ENCODE data around the gene FXYD3.

DNA sequence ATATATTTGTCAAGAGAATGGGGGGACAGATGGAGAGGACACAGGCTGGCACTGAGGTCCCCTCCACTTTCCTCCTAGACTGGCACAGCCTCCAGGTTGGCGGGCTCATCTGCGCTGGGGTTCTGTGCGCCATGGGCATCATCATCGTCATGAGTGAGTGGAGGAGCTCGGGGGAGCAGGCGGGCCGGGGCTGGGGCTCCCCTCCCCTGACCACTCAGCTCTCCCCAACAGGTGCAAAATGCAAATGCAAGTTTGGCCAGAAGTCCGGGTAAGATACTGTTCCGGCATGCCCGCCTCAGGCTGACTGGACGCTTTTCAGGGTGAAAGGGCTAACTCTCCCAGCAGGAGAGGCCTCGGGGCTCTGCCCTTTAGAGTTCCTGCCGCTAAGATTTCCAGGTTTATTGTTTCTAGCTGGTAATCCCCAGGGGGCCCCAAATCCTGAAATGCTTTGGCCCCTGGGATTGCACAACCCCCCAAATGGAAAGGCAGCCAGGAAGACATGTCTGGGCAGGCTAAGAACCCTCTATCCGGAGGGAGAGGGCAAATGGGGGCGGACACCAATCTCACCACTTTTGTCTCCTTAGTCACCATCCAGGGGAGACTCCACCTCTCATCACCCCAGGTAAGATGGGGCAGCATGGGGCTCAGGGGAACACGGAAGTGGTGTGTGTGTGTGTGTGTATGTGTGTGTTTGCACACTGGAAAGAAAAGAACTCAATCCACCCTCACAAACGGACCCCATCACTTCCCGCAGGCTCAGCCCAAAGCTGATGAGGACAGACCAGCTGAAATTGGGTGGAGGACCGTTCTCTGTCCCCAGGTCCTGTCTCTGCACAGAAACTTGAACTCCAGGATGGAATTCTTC lies 7.3 kb downstream of the FXYD3 start:
- TF ChIP-seq SIN3A (IDR thresholded peaks at IDR 0.05; ENCODE audit: borderline replicate concordance, insufficient read depth, low read length) (no peak), POLR2AphosphoS5 (IDR thresholded peaks at IDR 0.05; ENCODE audit: low read depth, low read length) (no peak), TAF1 (IDR thresholded peaks at IDR 0.05; ENCODE audit: borderline replicate concordance, insufficient read depth, low read length) (no peak)
- TF ChIP-seq, protein P1, sequence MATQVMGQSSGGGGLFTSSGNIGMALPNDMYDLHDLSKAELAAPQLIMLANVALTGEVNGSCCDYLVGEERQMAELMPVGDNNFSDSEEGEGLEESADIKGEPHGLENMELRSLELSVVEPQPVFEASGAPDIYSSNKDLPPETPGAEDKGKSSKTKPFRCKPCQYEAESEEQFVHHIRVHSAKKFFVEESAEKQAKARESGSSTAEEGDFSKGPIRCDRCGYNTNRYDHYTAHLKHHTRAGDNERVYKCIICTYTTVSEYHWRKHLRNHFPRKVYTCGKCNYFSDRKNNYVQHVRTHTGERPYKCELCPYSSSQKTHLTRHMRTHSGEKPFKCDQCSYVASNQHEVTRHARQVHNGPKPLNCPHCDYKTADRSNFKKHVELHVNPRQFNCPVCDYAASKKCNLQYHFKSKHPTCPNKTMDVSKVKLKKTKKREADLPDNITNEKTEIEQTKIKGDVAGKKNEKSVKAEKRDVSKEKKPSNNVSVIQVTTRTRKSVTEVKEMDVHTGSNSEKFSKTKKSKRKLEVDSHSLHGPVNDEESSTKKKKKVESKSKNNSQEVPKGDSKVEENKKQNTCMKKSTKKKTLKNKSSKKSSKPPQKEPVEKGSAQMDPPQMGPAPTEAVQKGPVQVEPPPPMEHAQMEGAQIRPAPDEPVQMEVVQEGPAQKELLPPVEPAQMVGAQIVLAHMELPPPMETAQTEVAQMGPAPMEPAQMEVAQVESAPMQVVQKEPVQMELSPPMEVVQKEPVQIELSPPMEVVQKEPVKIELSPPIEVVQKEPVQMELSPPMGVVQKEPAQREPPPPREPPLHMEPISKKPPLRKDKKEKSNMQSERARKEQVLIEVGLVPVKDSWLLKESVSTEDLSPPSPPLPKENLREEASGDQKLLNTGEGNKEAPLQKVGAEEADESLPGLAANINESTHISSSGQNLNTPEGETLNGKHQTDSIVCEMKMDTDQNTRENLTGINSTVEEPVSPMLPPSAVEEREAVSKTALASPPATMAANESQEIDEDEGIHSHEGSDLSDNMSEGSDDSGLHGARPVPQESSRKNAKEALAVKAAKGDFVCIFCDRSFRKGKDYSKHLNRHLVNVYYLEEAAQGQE (IDR thresholded peaks at IDR 0.05; ENCODE audit: insufficient read depth in 1 of 2, low read depth in 2 of 2, low read length in 2 of 2), result no peak

Measured in PFSK-1 (cell line).